ENCODE results near the gene ECE1. TPM values are rescaled to one million over a fixed set of nuclear protein-coding genes. Genes with fewer than 3 reads are reported as not detected.

Gene ECE1
- total and polyA plus RNA-seq, 2 of the 8 experiments (the other 6 are each of a cell fraction or from before 2014, with no cell fraction given): 21.4 to 36.8 TPM

- no peaks in the 10 kb centered on the region for H3K79me1 ChIP-seq (ENCODE audit: low read depth, low read length)
- H2BK12ac ChIP-seq (ENCODE audit: low read depth, low read length): no peak overlapping the region
- H3K9ac ChIP-seq (replicated peaks in 1 of 4; ENCODE audit: extremely low read depth in 1 of 4, low read depth in 3 of 4, low read length in 3 of 4): no peak overlapping the region
- ChIA-PET CTCF (ENCODE audit: partially characterized antibody) (interaction anchor here (1.5 to 1.9 kb wide), 2 partner anchors 17 to 504 kb away, joined by 3 to 6 read pairs; no protein-coding TSS in a partner anchor), POLR2A (ENCODE audit: partially characterized antibody) (no interaction called here)
- no peak overlapping the region for H4K8ac ChIP-seq (ENCODE audit: extremely low read depth, insufficient read depth, low read length)
- FAIRE-seq: no peak
- H3K27me3 ChIP-seq (replicated peaks in 1 of 4; ENCODE audit: control insufficient read depth in 3 of 4, extremely low read depth in 1 of 4, insufficient read depth in 3 of 4, low read length in 3 of 4): peaks cover 0 to 4% (median 3%) of the 10 kb centered on the region in 4 experiments; a peak in 4 of 7 replicates
- WGBS, 2 experiments (ENCODE audit: extremely low coverage in 1 of 2, insufficient coverage in 1 of 2, insufficient read length in 1 of 2, insufficient replicate concordance in 2 of 2, low coverage in 1 of 2, low lambda C conversion rate in 2 of 2, missing lambda C conversion rate in 1 of 2): 91% methylated on average over 6 of the region's 6 CpGs; no CpG with 5 or more reads in 1 of the 2 experiments
- no peak overlapping the region for H3K27ac ChIP-seq (ENCODE audit: low read depth, low read length)
- H3K23ac ChIP-seq (ENCODE audit: insufficient read length): no peak overlapping the region
- no peak overlapping the region for H4K5ac ChIP-seq (ENCODE audit: insufficient read length, low read depth, low read length)
- H3K4ac ChIP-seq (replicated peaks; ENCODE audit: insufficient read length, low read depth, low read length): no peak overlapping the region
- no peak overlapping the region for H2BK120ac ChIP-seq (replicated peaks; ENCODE audit: low read depth, low read length)
- no peak overlapping the region for H3K56ac ChIP-seq (replicated peaks; ENCODE audit: insufficient read length, low read depth, low read length)
- H3K79me2 ChIP-seq (ENCODE audit: control insufficient read depth in 1 of 2, insufficient read depth in 2 of 2, low read length in 2 of 2): no peaks in the 10 kb centered on the region
- no peak overlapping the region for H2AFZ ChIP-seq (ENCODE audit: low read length)
- DNase-seq (ENCODE audit: low read depth in 1 of 2, low spot score in 2 of 2): no peak
- H2BK5ac ChIP-seq (ENCODE audit: low read depth, low read length): no peak overlapping the region
- H3K4me1 ChIP-seq (replicated peaks in 1 of 4; ENCODE audit: control insufficient read depth in 3 of 4, insufficient read depth in 4 of 4, low read length in 3 of 4): no peaks in the 10 kb centered on the region
- H2BK15ac ChIP-seq (ENCODE audit: low read length): no peak overlapping the region
- no peaks in the 10 kb centered on the region for H3K23me2 ChIP-seq (ENCODE audit: low read depth, low read length)
- no peak overlapping the region for H3K4me3 ChIP-seq (ENCODE audit: extremely low read depth in 1 of 4, insufficient read depth in 2 of 4, low read depth in 3 of 4, low read length in 4 of 4)
- no peak overlapping the region for H2BK20ac ChIP-seq (ENCODE audit: low read length)
- no peak overlapping the region for H3K18ac ChIP-seq (ENCODE audit: extremely low read depth, low read length)
- no peak overlapping the region for H4K91ac ChIP-seq (replicated peaks; ENCODE audit: insufficient read length, low read length)
- H3K14ac ChIP-seq (ENCODE audit: insufficient read length): no peak overlapping the region
- no peak overlapping the region for H3K4me2 ChIP-seq (ENCODE audit: insufficient read depth in 1 of 2, low read depth in 2 of 2, low read length in 2 of 2)
- no peaks in the 10 kb centered on the region for H4K20me1 ChIP-seq (replicated peaks in 1 of 2; ENCODE audit: control insufficient read depth in 1 of 2, insufficient read depth in 2 of 2, low read length in 2 of 2)
- no peaks in the 10 kb centered on the region for H3K36me3 ChIP-seq (ENCODE audit: control insufficient read depth in 2 of 4, insufficient read depth in 4 of 4, low read length in 3 of 4)
- no peak overlapping the region for H2AK5ac ChIP-seq (ENCODE audit: low read depth, low read length)
- H3K9me3 ChIP-seq (ENCODE audit: insufficient read depth in 2 of 2, low read depth in 1 of 2, low read length in 1 of 2): no peaks in the 10 kb centered on the region
- TF ChIP-seq POLR2A (IDR thresholded peaks at IDR 0.05; ENCODE audit: control extremely low read depth in 1 of 2, low read depth in 2 of 2, low read length in 2 of 2): no peak
- no peak for TF ChIP-seq TCF12 (IDR thresholded peaks at IDR 0.05; ENCODE audit: low read depth, low read length)
- TF ChIP-seq SUZ12 (IDR thresholded peaks at IDR 0.05; ENCODE audit: low read length): no peak
- no peak for TF ChIP-seq CHD1 (IDR thresholded peaks at IDR 0.05; ENCODE audit: low read depth, low read length)
- TF ChIP-seq SAP30 (IDR thresholded peaks at IDR 0.05; ENCODE audit: insufficient read depth, insufficient replicate concordance, low read length): no peak
- TF ChIP-seq CTBP2 (IDR thresholded peaks at IDR 0.05; ENCODE audit: borderline replicate concordance, insufficient read depth, insufficient read length, low read length): no peak
- TF ChIP-seq KDM5A (IDR thresholded peaks at IDR 0.05; ENCODE audit: low read length): no peak
- TF ChIP-seq TAF7 (optimal IDR thresholded peaks at IDR 0.05; ENCODE audit: borderline replicate concordance, low read depth, low read length): no peak
- TF ChIP-seq NRF1 (IDR thresholded peaks at IDR 0.05; ENCODE audit: low read depth, low read length): no peak
- TF ChIP-seq MAFK (IDR thresholded peaks at IDR 0.05; ENCODE audit: low read depth, low read length): no peak
- no peak for TF ChIP-seq BCL11A (IDR thresholded peaks at IDR 0.05; ENCODE audit: low read depth in 2 of 2, low read length in 2 of 2)
- TF ChIP-seq TBP (IDR thresholded peaks at IDR 0.05; ENCODE audit: low read depth, low read length): no peak
- no peak for TF ChIP-seq TEAD4 (IDR thresholded peaks at IDR 0.05; ENCODE audit: low read depth, low read length)
- TF ChIP-seq TAF1 (IDR thresholded peaks at IDR 0.05; ENCODE audit: low read depth, low read length): no peak
- no peak for TF ChIP-seq FOSL1 (IDR thresholded peaks at IDR 0.05; ENCODE audit: insufficient read depth, low read depth, low read length)
- no peak for TF ChIP-seq CBX5 (IDR thresholded peaks at IDR 0.05; ENCODE audit: low read depth, low read length)
Observed at GRCh38 chr1:21200767-21201166, 89.5 kb downstream of the ECE1 start.
